Chondrocyte (in vitro differentiated cells): ENCODE results near the gene NDE1. TPM values are rescaled to one million over a fixed set of nuclear protein-coding genes. Genes with fewer than 3 reads are reported as not detected.

ENCODE experiments used
- DNase-seq: peaks from one replicate; pipeline ENCODE4 v3.0.0; 2021; ENCODE audit warnings: mixed read lengths, low spot score
- H3K27ac Mint-ChIP-seq: one replicate; pipeline ENCODE4 v1.8.0; 2021; ENCODE audit warnings: mild to moderate bottlenecking, moderate library complexity, mixed read lengths; ENCODE audit not compliant: unreplicated experiment
- H3K27me3 Mint-ChIP-seq: 2 replicates; pipeline ENCODE4 v1.8.0; 2021; ENCODE audit warnings: low read depth, mixed read lengths
- H3K36me3 Mint-ChIP-seq: 2 replicates; pipeline ENCODE4 v1.8.0; 2021; ENCODE audit warnings: low read depth, mixed read lengths
- H3K4me1 Mint-ChIP-seq: 2 replicates; pipeline ENCODE4 v1.8.0; 2021; ENCODE audit warnings: low read depth, mild to moderate bottlenecking, mixed read lengths
- H3K4me3 Mint-ChIP-seq: one replicate; pipeline ENCODE4 v1.8.0; 2021; ENCODE audit warnings: mild to moderate bottlenecking, moderate library complexity, mixed read lengths; ENCODE audit not compliant: unreplicated experiment
- H3K9me3 Mint-ChIP-seq: 2 replicates; pipeline ENCODE4 v1.8.0; 2021; ENCODE audit warnings: low read depth, mixed read lengths
- CTCF ChIP-seq: fragments of 200-600 bp; sonication (generic); IDR thresholded peaks from 2 replicates; pipeline ENCODE4 v1.5.0; 2021; ENCODE audit warnings: antibody characterized with exemption, mild to moderate bottlenecking, moderate library complexity
- total RNA-seq: library from RNA; stranded (reverse); gene quantifications from 3 replicates; pipeline ENCODE4 v1.2.1, GENCODE V29; 2021

The NDE1 gene
- total RNA-seq, 1 donor from 2014 or later = 32.3 TPM

DNA sequence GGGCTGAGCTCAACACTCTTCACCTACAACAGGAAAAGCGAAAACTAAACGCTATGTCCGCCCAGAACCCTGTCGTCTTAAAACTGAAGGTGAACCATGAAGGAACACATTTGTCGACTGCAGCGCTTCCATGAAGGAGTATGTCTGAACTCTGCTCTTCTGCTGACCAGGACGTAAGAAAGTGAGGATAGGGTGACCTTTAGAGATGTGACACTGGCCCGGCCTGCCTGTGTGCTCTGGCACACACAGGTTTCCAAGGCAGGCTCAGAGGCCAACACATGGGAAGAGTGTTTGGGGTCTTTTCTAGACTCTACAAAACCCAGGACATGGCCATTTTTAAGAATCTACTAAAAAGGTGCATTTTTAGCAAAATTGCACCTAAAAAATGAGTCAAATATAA lies 28.2 kb upstream of the NDE1 start:
- Mint-ChIP-seq H3K36me3 (peaks cover 41% of the 10 kb centered on the region), H3K27me3 (no peaks in the 10 kb centered on the region), H3K9me3 (no peaks in the 10 kb centered on the region), H3K4me3 (no peak overlapping the region), H3K4me1 (peaks cover 12% of the 10 kb centered on the region), H3K27ac (no peak overlapping the region)
- no peak for TF ChIP-seq CTCF
- DNase-seq = no peak

DNA sequence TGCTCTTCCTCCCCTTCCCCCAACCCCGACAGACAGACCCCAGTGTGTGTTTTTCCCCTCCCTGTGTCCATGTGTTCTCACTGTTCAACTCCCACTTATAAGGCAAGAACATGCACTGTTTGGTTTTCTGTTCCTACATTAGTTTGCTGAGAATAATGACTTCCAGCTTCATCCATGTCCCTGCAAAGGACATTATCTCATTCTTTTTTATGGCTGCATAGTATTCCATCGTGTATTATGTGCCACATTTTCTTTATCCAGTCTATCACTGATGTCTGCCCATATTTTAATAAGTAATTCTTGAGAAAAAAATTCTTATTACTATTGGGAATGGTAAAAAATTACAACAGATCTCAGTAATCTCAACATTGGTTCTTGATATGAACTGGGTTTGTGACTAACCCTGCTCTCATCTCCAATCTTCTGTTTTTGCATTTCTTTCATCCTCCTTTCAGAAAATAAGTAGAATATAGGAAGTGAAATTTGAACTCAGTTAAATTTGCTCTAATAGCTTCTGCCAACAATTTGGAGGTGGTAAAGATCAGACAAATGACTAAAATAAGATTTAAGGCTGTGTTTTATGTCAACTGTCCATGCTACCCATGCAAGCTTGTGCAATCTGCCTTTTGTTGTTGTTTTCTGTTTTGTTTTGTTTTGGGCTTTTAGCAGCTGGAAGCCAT lies 18.2 kb upstream of the NDE1 start:
- H3K27ac Mint-ChIP-seq = peak overlapping the region; percentile 22
- DNase-seq = no peak
- H3K27me3 Mint-ChIP-seq = no peaks in the 10 kb centered on the region
- no peak overlapping the region for H3K4me3 Mint-ChIP-seq
- H3K9me3 Mint-ChIP-seq = no peaks in the 10 kb centered on the region
- no peak for TF ChIP-seq CTCF
- no peaks in the 10 kb centered on the region for H3K4me1 Mint-ChIP-seq
- peaks cover 32% of the 10 kb centered on the region for H3K36me3 Mint-ChIP-seq

GRCh38 chr16:15635926-15636325 lies 14.1 kb upstream of the NDE1 start:
- Mint-ChIP-seq H3K27me3 (no peaks in the 10 kb centered on the region), H3K4me3 (no peak overlapping the region), H3K27ac (no peak overlapping the region), H3K4me1 (peaks cover 3% of the 10 kb centered on the region), H3K9me3 (no peaks in the 10 kb centered on the region), H3K36me3 (peaks cover 41% of the 10 kb centered on the region)
- DNase-seq = no peak
- TF ChIP-seq CTCF = no peak

- H3K4me1 Mint-ChIP-seq = peaks cover 7% of the 10 kb centered on the region
- peaks cover 40% of the 10 kb centered on the region for H3K36me3 Mint-ChIP-seq
- H3K27ac Mint-ChIP-seq = no peak overlapping the region
- no peaks in the 10 kb centered on the region for H3K9me3 Mint-ChIP-seq
- TF ChIP-seq CTCF = no peak
- DNase-seq = no peak
- H3K4me3 Mint-ChIP-seq = no peak overlapping the region
- no peaks in the 10 kb centered on the region for H3K27me3 Mint-ChIP-seq
Observed at GRCh38 chr16:15636392-15636873, 13.6 kb upstream of the NDE1 start.

DNA sequence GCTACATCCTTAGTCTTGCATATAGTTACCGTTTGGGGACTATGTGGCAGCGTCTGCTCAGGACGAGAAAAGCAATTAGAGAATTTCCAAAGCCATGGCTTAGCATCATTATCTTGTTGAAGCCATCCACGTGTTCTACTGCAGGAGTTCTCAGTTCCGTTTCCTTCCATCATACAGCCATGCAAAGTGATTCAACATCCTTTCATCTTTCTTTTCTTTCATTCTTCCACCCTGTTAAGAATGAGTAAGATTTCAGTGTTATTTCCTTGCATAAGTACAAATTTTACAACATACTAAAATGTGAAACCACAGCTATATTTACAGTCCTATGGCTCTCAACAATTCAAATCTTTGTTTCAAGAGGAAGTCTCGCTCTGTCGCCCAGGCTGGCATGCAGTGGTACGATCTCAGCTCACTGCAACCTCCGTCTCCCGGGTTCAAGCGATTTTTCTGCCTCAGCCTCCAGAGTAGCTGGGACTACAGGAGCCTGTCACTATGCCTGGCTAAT lies 10.9 kb upstream of the NDE1 start:
- Mint-ChIP-seq H3K9me3 (no peaks in the 10 kb centered on the region), H3K27me3 (no peaks in the 10 kb centered on the region)

More for the DNA sequence above, 10.9 kb upstream of the NDE1 start:
- no peak for TF ChIP-seq CTCF
- Mint-ChIP-seq H3K36me3 (peaks cover 29% of the 10 kb centered on the region), H3K27ac (no peak overlapping the region), H3K4me1 (peaks cover 23% of the 10 kb centered on the region), H3K4me3 (no peak overlapping the region)
- DNase-seq = no peak
